ENCODE results near the gene ITGB5.

ITGB5 gene

DNA sequence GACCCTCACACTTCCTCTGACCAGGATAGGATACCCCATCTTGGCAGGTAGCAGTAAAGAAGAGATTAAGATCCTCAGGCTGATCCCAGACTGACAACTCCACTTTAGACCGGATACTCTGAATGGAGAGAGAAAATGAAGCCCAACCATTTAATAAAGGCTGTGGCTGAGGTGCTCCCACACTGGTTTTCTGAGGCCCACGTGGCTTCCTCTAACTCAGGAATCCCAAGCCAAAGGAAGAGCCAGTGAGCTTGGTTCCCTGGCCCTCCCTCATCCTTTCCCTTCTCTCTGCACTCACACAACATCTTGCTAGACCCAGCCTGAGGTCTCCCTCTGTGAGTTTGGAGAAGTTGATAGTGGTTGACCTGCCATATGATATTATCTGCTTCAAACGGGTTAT is 78.1 kb downstream of the ITGB5 start:
- Histone ChIP-seq H2AK5ac (ENCODE audit: low read length) (no peak overlapping the region), H3K23ac (ENCODE audit: low read length) (no peak overlapping the region), H3K56ac (ENCODE audit: low read length) (no peak overlapping the region), H3K27me3 (ENCODE audit: insufficient read depth, low read length, poor library complexity) (no peaks in the 10 kb centered on the region), H4K5ac (ENCODE audit: low read length) (no peak overlapping the region), H2BK120ac (ENCODE audit: low read depth, low read length) (no peak overlapping the region), H4K8ac (ENCODE audit: low read depth, low read length) (no peak overlapping the region), H3K27ac (ENCODE audit: low read depth, low read length) (no peak overlapping the region), H3K4me3 (ENCODE audit: low read length) (no peak overlapping the region), H3K79me2 (ENCODE audit: control insufficient read depth, insufficient read depth, low read length) (no peaks in the 10 kb centered on the region), H3K18ac (ENCODE audit: low read length) (no peak overlapping the region), H2BK15ac (replicated peaks; ENCODE audit: low read depth) (no peak overlapping the region), H3K4ac (ENCODE audit: low read depth, low read length) (no peak overlapping the region), H3K4me1 (ENCODE audit: control insufficient read depth, low read depth, low read length) (no peaks in the 10 kb centered on the region), H3K36me3 (ENCODE audit: control insufficient read depth, insufficient read depth, low read length) (peaks cover 12% of the 10 kb centered on the region), H3K79me1 (ENCODE audit: low read length) (peaks cover 11% of the 10 kb centered on the region), H2BK5ac (ENCODE audit: low read length) (no peak overlapping the region), H3K9ac (ENCODE audit: low read length) (no peak overlapping the region), H3K4me2 (ENCODE audit: low read length) (no peak overlapping the region)
- WGBS (ENCODE audit: extremely low coverage, insufficient coverage, low lambda C conversion rate) = no CpG with 5 or more reads among the region's 3 CpGs
- DNase-seq = no peak

DNA sequence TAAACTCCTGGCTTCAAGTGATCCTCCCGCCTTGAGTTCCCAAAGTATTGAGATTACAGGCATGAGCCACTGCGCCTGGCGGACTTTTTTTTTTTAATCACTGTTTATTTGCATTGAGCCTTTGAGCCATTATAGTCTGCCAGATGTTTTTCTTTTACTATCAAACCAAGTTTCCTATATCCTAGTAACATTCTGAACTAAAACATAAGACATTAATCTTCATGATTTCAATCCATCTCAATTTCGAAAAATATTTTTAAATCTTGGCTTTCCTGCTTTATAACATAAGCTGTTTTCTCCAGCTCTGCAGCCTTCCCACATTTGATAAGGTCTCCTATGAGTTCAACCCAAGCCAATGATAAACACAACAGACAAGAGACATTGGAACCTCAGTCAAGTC is 81.5 kb downstream of the ITGB5 start:
- Histone ChIP-seq H4K8ac (ENCODE audit: low read depth, low read length) (no peak overlapping the region), H3K79me1 (ENCODE audit: low read length) (peaks cover 17% of the 10 kb centered on the region), H3K27me3 (ENCODE audit: insufficient read depth, low read length, poor library complexity) (no peaks in the 10 kb centered on the region), H3K36me3 (ENCODE audit: control insufficient read depth, insufficient read depth, low read length) (peaks cover 16% of the 10 kb centered on the region), H2BK120ac (ENCODE audit: low read depth, low read length) (no peak overlapping the region), H3K79me2 (ENCODE audit: control insufficient read depth, insufficient read depth, low read length) (no peaks in the 10 kb centered on the region), H3K56ac (ENCODE audit: low read length) (no peak overlapping the region), H3K27ac (ENCODE audit: low read depth, low read length) (no peak overlapping the region), H2BK5ac (ENCODE audit: low read length) (no peak overlapping the region), H4K5ac (ENCODE audit: low read length) (no peak overlapping the region), H3K18ac (ENCODE audit: low read length) (no peak overlapping the region), H3K4me1 (ENCODE audit: control insufficient read depth, low read depth, low read length) (no peaks in the 10 kb centered on the region), H3K4me2 (ENCODE audit: low read length) (no peak overlapping the region), H2AK5ac (ENCODE audit: low read length) (no peak overlapping the region), H3K23ac (ENCODE audit: low read length) (no peak overlapping the region), H2BK15ac (replicated peaks; ENCODE audit: low read depth) (no peak overlapping the region), H3K9ac (ENCODE audit: low read length) (no peak overlapping the region), H3K4ac (ENCODE audit: low read depth, low read length) (no peak overlapping the region), H3K4me3 (ENCODE audit: low read length) (no peak overlapping the region)
- no peak for DNase-seq
- WGBS (ENCODE audit: extremely low coverage, insufficient coverage, low lambda C conversion rate) = 100% methylated on average over 1 of the region's 4 CpGs

DNA sequence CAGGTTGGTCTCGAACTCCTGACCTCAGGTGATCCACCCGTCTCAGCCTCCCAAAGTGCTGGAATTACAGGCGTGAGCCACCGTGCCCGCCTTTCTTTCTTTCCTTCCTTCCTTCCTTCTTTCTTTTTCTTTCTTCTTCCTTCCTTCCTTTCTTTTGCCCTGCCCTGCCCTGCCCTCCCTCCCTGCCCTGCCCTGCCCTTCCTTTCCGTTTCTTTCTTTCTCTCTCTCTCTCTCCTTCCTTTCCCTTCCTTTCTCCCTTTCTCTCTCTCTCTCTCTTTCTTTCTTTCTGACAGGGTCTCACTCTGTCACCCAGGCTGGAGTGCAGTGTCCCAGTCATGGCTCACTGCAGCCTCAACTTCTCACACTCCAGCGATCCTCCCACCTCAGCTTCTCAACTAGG is 82.3 kb downstream of the ITGB5 start:
- no peak for DNase-seq
- Histone ChIP-seq H3K36me3 (ENCODE audit: control insufficient read depth, insufficient read depth, low read length) (peaks cover 22% of the 10 kb centered on the region), H3K4me3 (ENCODE audit: low read length) (no peak overlapping the region), H3K9ac (ENCODE audit: low read length) (no peak overlapping the region), H3K4me1 (ENCODE audit: control insufficient read depth, low read depth, low read length) (no peaks in the 10 kb centered on the region), H3K56ac (ENCODE audit: low read length) (no peak overlapping the region), H3K79me1 (ENCODE audit: low read length) (peaks cover 17% of the 10 kb centered on the region), H3K4ac (ENCODE audit: low read depth, low read length) (no peak overlapping the region), H3K27me3 (ENCODE audit: insufficient read depth, low read length, poor library complexity) (no peaks in the 10 kb centered on the region), H3K4me2 (ENCODE audit: low read length) (no peak overlapping the region), H2BK120ac (ENCODE audit: low read depth, low read length) (no peak overlapping the region), H3K79me2 (ENCODE audit: control insufficient read depth, insufficient read depth, low read length) (no peaks in the 10 kb centered on the region), H2BK15ac (replicated peaks; ENCODE audit: low read depth) (no peak overlapping the region), H3K27ac (ENCODE audit: low read depth, low read length) (no peak overlapping the region), H3K23ac (ENCODE audit: low read length) (no peak overlapping the region), H3K18ac (ENCODE audit: low read length) (no peak overlapping the region), H2BK5ac (ENCODE audit: low read length) (no peak overlapping the region), H4K5ac (ENCODE audit: low read length) (no peak overlapping the region), H2AK5ac (ENCODE audit: low read length) (no peak overlapping the region), H4K8ac (ENCODE audit: low read depth, low read length) (no peak overlapping the region)
- no CpG with 5 or more reads among the region's 7 CpGs for WGBS (ENCODE audit: extremely low coverage, insufficient coverage, low lambda C conversion rate)

DNA sequence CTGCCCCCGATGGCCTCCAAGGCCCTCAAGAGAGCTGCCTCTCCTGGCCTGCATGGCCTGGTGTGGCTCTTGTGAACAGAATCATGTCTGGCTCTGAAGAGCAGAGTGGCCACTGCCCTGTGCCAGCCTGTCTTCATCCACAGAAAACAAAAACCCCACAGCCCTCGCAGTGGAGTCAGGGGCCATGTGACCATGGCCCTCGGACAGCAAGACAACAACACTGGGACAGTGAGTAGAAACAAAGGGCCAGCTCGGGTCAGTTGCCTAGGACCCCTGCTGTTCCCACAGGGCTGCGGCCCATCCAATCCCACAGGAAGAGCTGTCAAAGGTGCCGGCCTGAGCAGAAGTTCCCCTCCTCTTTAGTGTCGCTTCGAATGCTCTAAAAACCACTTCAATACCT is 84.5 kb downstream of the ITGB5 start:
- Histone ChIP-seq H2AK5ac (ENCODE audit: low read length) (no peak overlapping the region), H3K56ac (ENCODE audit: low read length) (no peak overlapping the region), H2BK5ac (ENCODE audit: low read length) (no peak overlapping the region), H3K9ac (ENCODE audit: low read length) (no peak overlapping the region), H2BK120ac (ENCODE audit: low read depth, low read length) (no peak overlapping the region), H3K4me1 (ENCODE audit: control insufficient read depth, low read depth, low read length) (no peaks in the 10 kb centered on the region), H3K23ac (ENCODE audit: low read length) (no peak overlapping the region), H4K8ac (ENCODE audit: low read depth, low read length) (no peak overlapping the region), H3K18ac (ENCODE audit: low read length) (no peak overlapping the region), H3K27ac (ENCODE audit: low read depth, low read length) (no peak overlapping the region), H3K4ac (ENCODE audit: low read depth, low read length) (no peak overlapping the region), H3K4me2 (ENCODE audit: low read length) (no peak overlapping the region), H2BK15ac (replicated peaks; ENCODE audit: low read depth) (no peak overlapping the region), H3K79me1 (ENCODE audit: low read length) (peaks cover 11% of the 10 kb centered on the region), H3K36me3 (ENCODE audit: control insufficient read depth, insufficient read depth, low read length) (peaks cover 18% of the 10 kb centered on the region), H3K79me2 (ENCODE audit: control insufficient read depth, insufficient read depth, low read length) (no peaks in the 10 kb centered on the region), H4K5ac (ENCODE audit: low read length) (no peak overlapping the region), H3K4me3 (ENCODE audit: low read length) (no peak overlapping the region), H3K27me3 (ENCODE audit: insufficient read depth, low read length, poor library complexity) (no peaks in the 10 kb centered on the region)
- DNase-seq = no peak
- WGBS (ENCODE audit: extremely low coverage, insufficient coverage, low lambda C conversion rate) = no CpG with 5 or more reads among the region's 8 CpGs

DNA sequence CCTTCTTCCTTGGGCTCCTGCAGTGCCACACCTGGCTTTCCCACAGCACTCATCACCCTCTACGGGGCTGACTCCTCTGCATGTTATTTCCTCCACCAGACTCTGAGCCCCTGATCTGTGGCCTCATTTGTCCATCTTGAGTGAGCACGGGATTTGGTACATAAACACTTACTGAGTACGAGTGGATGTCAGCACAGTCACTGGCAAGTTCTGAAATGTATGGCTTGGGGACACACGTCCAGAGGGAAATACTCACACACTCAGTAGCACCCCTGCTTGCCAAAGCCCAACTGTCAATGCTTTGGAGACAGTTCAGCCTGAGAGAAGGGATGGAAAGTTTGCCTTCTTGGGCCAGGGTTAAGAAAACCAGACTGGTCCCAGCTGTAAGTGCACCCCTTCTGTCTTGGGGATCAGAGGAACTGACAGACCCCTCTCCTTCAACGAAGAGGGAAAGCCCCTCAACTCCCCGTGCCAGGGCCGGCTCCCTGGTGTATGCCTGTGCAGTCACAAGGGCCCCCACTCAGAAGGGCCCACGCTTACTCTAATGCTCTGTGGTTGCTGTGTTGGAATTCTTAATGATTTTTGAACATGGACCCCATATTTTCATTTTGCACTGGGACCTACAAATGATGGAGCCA is 85.0 kb downstream of the ITGB5 start:
- Histone ChIP-seq H3K4me1 (ENCODE audit: control insufficient read depth, low read depth, low read length) (no peaks in the 10 kb centered on the region), H3K9ac (ENCODE audit: low read length) (no peak overlapping the region), H3K79me1 (ENCODE audit: low read length) (peaks cover 13% of the 10 kb centered on the region), H3K4me3 (ENCODE audit: low read length) (no peak overlapping the region), H2BK5ac (ENCODE audit: low read length) (no peak overlapping the region), H2BK15ac (replicated peaks; ENCODE audit: low read depth) (no peak overlapping the region), H4K5ac (ENCODE audit: low read length) (no peak overlapping the region), H3K79me2 (ENCODE audit: control insufficient read depth, insufficient read depth, low read length) (no peaks in the 10 kb centered on the region), H3K27me3 (ENCODE audit: insufficient read depth, low read length, poor library complexity) (no peaks in the 10 kb centered on the region), H2AK5ac (ENCODE audit: low read length) (no peak overlapping the region), H3K23ac (ENCODE audit: low read length) (no peak overlapping the region), H3K56ac (ENCODE audit: low read length) (no peak overlapping the region), H4K8ac (ENCODE audit: low read depth, low read length) (no peak overlapping the region), H3K27ac (ENCODE audit: low read depth, low read length) (no peak overlapping the region), H3K36me3 (ENCODE audit: control insufficient read depth, insufficient read depth, low read length) (peaks cover 18% of the 10 kb centered on the region), H3K18ac (ENCODE audit: low read length) (no peak overlapping the region), H3K4ac (ENCODE audit: low read depth, low read length) (no peak overlapping the region), H2BK120ac (ENCODE audit: low read depth, low read length) (no peak overlapping the region), H3K4me2 (ENCODE audit: low read length) (no peak overlapping the region)
- DNase-seq = no peak
- WGBS (ENCODE audit: extremely low coverage, insufficient coverage, low lambda C conversion rate) = no CpG with 5 or more reads among the region's 8 CpGs

Data from mesendoderm (in vitro differentiated cells).